Posterior cingulate gyrus (tissue), 11 donors: Measurements from ENCODE around the gene ADA.

ENCODE experiments used
- DNase-seq, 10 donors: peaks; one replicate each; pipeline versions ENCODE4 v3.0.0 to v3.0.0-alpha.2; 2020 to 2021; ENCODE audit warnings: mixed read lengths in 3 of 10
- intact Hi-C: fragments of 100-400 bp; cut with DNase I; formaldehyde crosslinking; loops from one replicate; pipeline ENCODE4 v1.15.1; 2023

The ADA gene

DNA sequence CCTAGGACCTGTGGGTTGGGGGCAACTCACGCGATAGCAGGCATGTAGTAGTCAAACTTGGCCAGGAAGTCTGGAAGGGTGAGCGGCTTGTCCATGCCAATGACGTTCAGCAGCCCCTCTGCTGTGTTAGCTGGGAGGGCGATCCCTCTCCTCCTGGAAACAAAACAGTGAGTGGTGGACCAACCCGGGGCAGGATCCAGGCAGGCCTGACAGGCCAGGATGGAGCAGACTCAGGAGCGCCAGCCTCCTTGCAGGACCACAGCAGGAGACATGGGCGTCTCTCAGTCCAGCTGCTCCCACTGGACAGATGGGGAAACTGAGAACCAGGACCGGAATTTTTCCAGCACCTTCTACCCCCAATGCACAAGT is 22.5 kb downstream of the ADA start:
- intact Hi-C loops: no loop called here
- peak in 1 of 10 donors; percentile 72 for DNase-seq

DNA sequence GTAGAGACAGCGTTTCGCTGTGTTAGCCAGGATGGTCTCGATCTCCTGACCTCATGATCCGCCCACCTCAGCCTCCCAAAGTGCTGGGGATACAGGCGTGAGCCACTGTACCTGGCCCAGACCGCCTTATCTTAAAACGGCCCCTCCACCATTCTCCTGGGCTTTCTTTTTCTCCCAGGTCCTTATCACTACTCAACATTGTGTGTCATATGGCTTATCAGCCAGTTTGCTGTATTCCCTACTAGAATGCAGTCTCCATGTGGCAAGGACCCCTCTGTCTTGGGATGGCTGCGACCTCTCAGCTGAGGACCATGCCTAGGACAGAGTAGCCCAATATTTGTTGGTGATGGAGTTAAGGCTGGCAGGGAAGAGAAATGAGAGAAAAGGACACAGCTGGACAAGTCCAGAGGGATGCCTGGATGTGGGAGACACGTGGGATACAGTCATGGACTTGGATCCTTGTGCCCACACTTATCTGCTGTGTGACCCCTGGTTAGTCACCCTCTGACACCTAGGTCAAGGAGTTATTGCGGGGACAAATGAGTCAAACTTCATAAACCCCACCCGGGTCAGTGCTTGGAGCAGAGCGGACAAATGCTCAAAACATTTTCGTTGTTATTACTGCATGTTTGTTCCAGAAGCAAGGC is 24.0 kb downstream of the ADA start:
- DNase-seq: peak in 2 of 10 donors; percentile 9 to 24
- intact Hi-C loops: no loop called here

- intact Hi-C loops: no loop called here
- peak in 3 of 10 donors; percentile 1 to 44 (median 41) for DNase-seq
These were observed 25.2 kb downstream of the ADA start for GRCh38 chr20:44626278-44626677.

- intact Hi-C loops: no loop called here
- peak in 3 of 10 donors; percentile 56 to 75 (median 73) for DNase-seq
These were observed 26.1 kb downstream of the ADA start for GRCh38 chr20:44625361-44625760.

- intact Hi-C loops: no loop called here
- peak in 3 of 10 donors; percentile 1 to 8 (median 7) for DNase-seq
These were observed 26.7 kb downstream of the ADA start for GRCh38 chr20:44624743-44625271.

- DNase-seq: peak in 3 of 10 donors; percentile 27 to 57 (median 32)
- intact Hi-C loops: no loop called here
These were observed 27.3 kb downstream of the ADA start for GRCh38 chr20:44624152-44624551.

- intact Hi-C loops: no loop called here
- DNase-seq: peak in 3 of 10 donors; percentile 46 to 70 (median 47)
These were observed 28.8 kb downstream of the ADA start for GRCh38 chr20:44622501-44623270.

DNA sequence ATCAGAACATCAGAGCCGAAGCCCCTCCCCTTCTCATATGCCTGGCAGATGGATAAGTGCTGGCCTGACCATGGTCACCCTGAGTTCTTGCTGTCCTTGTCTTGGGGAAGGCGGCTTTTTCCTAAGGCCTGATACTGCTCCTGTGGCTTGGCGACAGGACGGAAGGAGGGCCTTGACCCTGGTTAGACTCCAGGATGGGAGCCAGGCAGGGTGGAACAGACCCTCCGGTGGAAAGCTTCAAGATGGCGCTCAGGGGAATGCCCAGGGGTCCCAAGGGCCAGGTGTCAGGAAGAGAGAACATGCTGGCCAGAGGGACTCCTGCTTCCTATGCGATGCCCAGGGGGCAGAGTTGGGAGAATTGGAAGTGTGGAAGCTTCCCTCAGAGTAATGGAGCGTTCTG is 29.6 kb downstream of the ADA start:
- DNase-seq: peak in 3 of 10 donors; percentile 26 to 60 (median 47)
- intact Hi-C loops: no loop called here

- intact Hi-C loops: no loop called here
- peak in 3 of 10 donors; percentile 16 to 56 (median 41) for DNase-seq
These were observed 30.2 kb downstream of the ADA start for GRCh38 chr20:44621325-44621724.

DNA sequence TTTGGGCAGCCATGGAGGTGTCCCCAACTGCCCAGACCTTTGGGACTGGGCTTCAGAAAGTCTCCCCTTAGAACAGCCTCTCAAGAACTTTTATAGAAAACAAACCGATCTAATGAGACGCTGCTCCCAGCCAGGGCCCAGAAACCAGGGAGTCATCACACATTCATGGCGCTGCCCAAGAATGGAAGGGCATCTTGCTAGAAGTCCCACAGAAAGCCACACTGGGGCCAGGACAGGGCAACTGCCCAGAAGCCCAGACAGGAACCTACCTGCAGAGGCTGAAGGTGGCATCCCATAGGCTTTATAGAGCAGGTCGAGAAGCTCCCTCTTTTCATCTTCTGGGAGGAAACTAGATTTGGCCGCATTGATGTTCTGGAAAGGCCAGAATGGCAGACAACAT is 31.5 kb downstream of the ADA start:
- intact Hi-C loops: no loop called here
- peak in 3 of 10 donors; percentile 44 to 70 (median 56) for DNase-seq

- intact Hi-C loops: loop anchor here (10.0 kb wide), 2 partner anchors 144 to 404 kb away; partner anchors contain the start of genes OSER1 and TTPAL
These were observed 32.2 kb downstream of the ADA start for GRCh38 chr20:44619294-44619693.

GRCh38 chr20:44618318-44618731 is 33.2 kb downstream of the ADA start:
- intact Hi-C loops: loop anchor here (10.0 kb wide), 2 partner anchors 144 to 404 kb away; partner anchors contain the start of genes OSER1 and TTPAL
- peak in 2 of 10 donors; percentile 65 to 83 for DNase-seq

More at GRCh38 chr20:44619294-44619693, 32.2 kb downstream of the ADA start:
- peak in 3 of 10 donors; percentile 45 to 67 (median 63) for DNase-seq

- peak in 2 of 10 donors; percentile 73 to 86 for DNase-seq
- intact Hi-C loops: loop anchor here (10.0 kb wide), 2 partner anchors 142 to 402 kb away; partner anchors contain the start of genes OSER1 and TTPAL
These were observed 34.9 kb downstream of the ADA start for GRCh38 chr20:44616604-44616964.

GRCh38 chr20:44615876-44616603 is 35.5 kb downstream of the ADA start:
- intact Hi-C loops: loop anchor here (10.0 kb wide), 2 partner anchors 141 to 401 kb away; partner anchors contain the start of genes OSER1 and TTPAL
- DNase-seq: peak; percentile 81 to 99 (median 92)

GRCh38 chr20:44615169-44615791 is 36.2 kb downstream of the ADA start:
- DNase-seq: peak in 3 of 10 donors; percentile 38 to 83 (median 62)
- intact Hi-C loops: loop anchor here (10.0 kb wide), 2 partner anchors 140 to 400 kb away; partner anchors contain the start of genes OSER1 and TTPAL

- intact Hi-C loops: loop anchor here (5.0 to 10.0 kb wide), 3 partner anchors 140 to 400 kb away; partner anchors contain the start of genes OSER1 and TTPAL
- DNase-seq: peak in 7 of 10 donors; percentile 31 to 88 (median 44)
These were observed 37.0 kb downstream of the ADA start for GRCh38 chr20:44614525-44614924.

- intact Hi-C loops: loop anchor here (5.0 to 10.0 kb wide), 3 partner anchors 139 to 399 kb away; partner anchors contain the start of genes OSER1 and TTPAL
- DNase-seq: peak in 2 of 10 donors; percentile 24 to 35
These were observed 37.9 kb downstream of the ADA start for GRCh38 chr20:44613575-44613974.

DNA sequence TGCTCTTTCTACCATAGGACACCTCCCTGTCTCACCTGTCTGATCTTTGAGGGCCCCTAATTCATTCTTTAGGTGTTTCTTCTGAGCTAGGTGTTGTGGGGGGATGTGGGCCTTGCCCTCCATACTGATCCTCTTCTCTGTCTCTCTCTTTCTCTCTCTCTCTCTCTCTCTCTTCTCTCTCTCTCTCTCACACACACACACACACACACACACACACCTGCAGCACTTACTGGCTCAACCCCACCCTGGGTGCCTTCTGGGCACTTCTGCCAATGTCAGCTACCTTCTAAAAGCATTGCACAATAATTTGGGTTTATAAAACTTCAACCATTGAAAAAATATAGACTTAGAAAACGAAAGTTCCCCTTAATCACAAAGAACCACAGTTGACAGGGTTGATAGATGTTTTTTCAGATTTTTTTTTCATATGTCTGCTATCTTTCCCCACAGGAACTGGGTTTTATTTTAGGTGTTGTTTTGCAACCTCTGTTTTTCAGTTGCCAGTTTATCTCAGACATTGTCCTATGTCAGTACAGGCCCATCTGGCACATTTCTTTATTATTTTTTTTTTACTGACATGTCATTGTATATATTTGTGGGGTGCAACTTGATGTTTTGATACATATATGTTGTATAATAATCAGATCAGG is 41.1 kb downstream of the ADA start:
- intact Hi-C loops: loop anchor here (2.0 to 10.0 kb wide), 4 partner anchors 80 to 396 kb away; partner anchors contain the start of genes OSER1 and TTPAL
- peak in 1 of 10 donors; percentile 50 for DNase-seq
